ENCODE measurements around the gene CD72.
"Not testable (repeated sequence)": the region's sequence is repeated elsewhere in the genome, so short reads cannot be mapped to it uniquely, and the experiment has no call there.

CD72 gene

DNA sequence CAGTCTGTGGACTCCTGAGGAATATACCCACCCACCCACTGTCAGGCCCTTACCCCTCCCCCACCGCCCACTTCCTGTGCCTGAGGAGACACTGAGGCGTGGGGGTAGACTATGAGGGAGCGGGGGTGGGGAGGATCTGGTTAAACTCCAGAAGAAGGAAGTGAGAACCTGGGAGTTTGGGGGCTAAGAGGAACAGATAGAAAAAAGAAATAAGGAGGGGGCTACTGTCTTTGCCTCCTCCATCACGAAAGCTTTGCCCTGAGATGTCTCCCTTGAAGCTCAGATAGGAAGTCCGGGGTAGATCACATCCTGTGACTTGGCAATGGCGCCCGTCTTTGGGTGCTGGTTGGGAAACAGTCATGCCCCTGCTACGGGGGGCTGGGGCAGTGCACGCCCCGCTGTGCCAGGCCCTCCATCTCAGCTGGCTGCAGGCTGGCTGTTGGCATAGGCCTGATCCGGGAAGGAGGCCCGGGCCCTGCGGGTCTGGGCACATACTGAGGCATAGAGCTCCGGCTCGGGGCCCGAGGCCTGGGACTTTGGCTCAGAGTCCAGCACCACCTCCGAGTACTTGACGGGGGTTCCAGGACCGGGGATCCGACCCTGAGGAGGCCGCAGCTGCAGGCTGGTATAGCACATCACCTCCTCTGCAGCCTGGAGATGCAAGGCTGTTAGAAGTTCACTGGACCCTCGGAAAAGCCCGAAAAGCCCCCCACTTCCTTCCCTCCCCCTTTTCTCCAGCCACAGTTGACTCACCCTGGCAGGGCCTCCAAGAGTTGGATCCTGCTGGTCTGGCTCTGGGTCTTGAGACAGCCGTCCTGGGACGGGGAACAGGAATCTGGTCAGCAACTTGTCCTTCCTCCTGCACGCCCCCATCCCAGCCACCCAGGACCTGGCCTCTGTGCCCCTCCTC is 31.5 kb upstream of the CD72 start:
- DNase-seq (ENCODE audit: low read depth): no peak

DNA sequence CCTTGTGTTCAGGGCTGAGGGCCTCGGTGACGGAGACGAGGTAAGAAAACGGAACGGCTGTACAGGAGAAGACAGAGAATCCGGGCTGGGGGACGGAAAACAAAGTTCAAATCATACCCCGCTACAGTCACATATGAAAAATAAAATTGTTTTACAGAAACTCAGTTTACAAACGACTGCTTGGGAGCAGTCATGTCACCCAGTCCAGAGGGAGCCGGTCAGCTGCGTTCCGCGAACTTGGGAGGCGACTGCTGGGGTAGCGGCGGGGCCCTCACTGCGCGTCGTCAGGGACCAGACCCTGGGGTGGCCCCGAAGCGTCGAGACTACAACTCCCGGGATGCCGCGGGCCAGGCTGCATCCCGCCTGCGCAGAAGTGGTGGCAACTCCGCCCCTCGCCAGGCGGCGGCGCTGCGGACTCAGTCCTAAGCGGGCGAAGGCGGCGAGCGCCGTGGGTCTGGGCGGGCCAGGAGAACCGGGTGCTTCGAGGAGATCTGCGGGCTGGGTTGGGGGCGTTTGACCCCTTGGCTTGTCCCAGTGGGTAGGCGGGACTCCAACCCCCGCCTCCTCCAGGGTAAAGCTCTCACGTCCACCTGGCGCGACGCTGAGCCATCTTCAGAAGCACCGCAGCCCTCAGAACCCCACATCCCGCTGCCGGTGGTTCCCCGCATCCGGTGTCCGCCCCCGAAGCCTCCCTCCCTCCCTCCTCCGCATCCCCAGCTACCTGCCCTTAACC is 28.5 kb upstream of the CD72 start:
- no peak for DNase-seq (ENCODE audit: low read depth)

DNA sequence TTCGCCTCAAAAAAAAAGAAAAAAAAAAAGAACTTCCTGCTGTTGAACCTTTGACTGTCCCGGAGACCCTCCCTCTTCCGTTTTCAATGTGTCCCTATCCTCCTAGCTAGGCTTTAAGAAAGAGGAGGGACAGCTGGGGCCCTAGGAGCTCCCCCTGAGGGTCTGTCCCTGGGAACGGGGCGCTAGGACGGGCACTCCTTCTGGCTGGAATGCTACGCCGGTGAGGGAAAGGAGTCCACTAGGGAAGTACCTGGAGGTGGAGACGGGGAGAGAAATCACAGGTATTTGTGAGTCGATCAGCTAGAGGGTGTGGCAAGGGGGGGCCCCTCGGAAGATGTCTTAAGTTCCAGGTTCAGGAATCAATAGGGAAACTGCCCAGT is 27.9 kb upstream of the CD72 start:
- DNase-seq (ENCODE audit: low read depth): no peak

GRCh38 chr9:35645736-35646135 is 27.5 kb upstream of the CD72 start:
- not testable (repeated sequence) for DNase-seq (ENCODE audit: low read depth)

DNA sequence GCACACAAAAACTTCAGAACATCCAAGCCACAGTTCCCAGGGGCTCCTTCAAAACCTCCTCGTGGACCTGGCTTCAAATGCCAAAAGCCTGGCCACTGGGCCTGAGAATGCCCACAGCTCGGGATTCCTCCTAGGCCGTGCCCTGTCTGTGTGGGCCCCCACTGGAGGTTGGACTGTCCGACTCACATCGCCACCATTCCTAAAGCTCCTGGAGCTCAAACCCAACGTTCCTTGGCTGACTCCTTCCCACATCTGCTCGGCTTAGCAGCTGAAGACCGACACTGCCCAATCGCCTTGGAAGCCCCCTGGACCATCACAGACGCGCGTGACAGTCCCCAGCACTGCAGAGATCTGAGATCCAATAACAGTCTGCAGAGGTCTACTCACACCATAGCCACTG is 24.8 kb upstream of the CD72 start:
- no peak for DNase-seq (ENCODE audit: low read depth)

DNA sequence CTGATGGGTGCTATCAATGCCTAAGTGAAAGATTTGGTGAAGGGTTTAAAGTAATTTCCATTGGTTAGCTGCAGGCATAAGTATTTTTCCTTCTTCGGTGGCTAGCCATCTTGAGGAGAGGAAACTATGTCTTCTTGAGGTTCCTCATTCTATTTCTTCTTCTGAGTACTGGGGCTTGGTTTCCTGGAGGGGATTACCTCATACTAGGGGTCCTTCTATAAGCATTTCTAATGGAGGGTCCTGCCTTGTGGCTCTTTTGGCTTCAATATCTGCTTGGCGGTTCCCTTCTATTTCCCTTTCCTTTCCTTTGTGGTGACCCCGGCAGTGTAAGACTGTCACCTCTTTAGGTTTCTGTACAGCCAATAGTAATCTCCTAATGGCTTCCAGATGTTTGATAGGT is 23.3 kb upstream of the CD72 start:
- not testable (repeated sequence) for DNase-seq (ENCODE audit: low read depth)

GRCh38 chr9:35640431-35640830 is 22.2 kb upstream of the CD72 start:
- DNase-seq (ENCODE audit: low read depth): not testable (repeated sequence)

DNA sequence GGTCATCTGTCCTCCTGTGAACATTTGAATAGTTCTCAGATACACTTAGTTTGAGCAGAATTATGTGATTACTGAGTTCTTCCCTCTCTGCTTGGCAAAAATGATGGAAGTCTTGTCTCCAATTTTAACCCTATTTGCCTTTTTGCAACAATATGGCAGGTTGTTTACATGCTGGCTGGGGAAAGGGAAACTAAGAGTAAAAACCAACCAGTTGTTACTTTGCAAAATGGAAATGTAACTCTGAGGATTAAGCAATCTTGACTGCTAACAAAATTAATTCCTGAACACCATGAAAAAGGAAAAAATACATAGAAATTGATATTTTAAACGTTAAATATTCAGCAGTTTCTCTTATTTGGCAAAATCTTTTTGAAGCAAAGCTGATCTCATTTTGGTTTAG is 21.4 kb upstream of the CD72 start:
- no peak for DNase-seq (ENCODE audit: low read depth)

DNA sequence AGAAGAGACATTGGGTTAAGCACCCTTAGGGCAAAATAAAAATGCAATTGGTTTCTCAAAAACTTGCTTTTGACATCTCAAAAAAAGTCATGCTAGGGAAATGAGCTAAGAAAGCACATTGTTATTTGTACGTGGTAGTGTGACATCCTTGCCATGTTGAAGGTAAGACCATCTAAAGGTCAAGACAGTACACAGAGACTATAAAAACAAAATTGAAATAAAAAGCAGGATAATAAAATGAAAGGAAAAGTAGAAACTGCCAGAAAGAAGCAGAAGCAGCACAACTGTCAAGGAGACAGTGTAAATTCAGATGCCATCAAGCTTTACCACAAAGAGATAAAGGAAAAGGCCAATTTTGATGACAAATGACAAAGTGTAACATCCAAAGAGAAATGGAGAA is 21.0 kb upstream of the CD72 start:
- not testable (repeated sequence) for DNase-seq (ENCODE audit: low read depth)

GRCh38 chr9:35638751-35639150 is 20.5 kb upstream of the CD72 start:
- not testable (repeated sequence) for DNase-seq (ENCODE audit: low read depth)

- not testable (repeated sequence) for DNase-seq (ENCODE audit: low read depth)
These were observed 19.3 kb upstream of the CD72 start for GRCh38 chr9:35637427-35637955.

- DNase-seq (ENCODE audit: low read depth): not testable (repeated sequence)
These were observed 18.6 kb upstream of the CD72 start for GRCh38 chr9:35636877-35637246.

- no peak for DNase-seq (ENCODE audit: low read depth)
These were observed 18.1 kb upstream of the CD72 start for GRCh38 chr9:35636135-35636876.

DNA sequence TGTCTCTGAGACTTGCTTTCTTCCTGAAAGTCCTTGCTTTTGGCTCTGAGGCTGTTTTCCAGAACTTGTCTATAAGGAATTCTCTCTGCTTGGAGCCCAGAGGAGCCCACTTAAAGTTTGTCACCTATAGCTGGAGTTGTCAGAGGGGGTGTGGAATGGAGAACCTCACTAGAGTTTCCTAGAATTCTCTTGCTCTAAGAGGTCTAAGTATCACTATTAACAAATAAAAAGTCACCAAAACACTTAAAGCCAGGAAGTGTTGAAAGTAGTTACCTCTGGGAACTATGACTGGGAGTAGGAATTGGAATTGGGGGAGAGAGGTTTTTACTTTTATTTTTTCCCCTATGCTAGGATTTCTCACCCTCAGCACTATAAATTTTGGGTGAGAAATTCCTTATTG is 17.5 kb upstream of the CD72 start:
- no peak for DNase-seq (ENCODE audit: low read depth)

GRCh38 chr9:35629597-35629996 is 11.4 kb upstream of the CD72 start:
- no peak for DNase-seq (ENCODE audit: low read depth)

DNA sequence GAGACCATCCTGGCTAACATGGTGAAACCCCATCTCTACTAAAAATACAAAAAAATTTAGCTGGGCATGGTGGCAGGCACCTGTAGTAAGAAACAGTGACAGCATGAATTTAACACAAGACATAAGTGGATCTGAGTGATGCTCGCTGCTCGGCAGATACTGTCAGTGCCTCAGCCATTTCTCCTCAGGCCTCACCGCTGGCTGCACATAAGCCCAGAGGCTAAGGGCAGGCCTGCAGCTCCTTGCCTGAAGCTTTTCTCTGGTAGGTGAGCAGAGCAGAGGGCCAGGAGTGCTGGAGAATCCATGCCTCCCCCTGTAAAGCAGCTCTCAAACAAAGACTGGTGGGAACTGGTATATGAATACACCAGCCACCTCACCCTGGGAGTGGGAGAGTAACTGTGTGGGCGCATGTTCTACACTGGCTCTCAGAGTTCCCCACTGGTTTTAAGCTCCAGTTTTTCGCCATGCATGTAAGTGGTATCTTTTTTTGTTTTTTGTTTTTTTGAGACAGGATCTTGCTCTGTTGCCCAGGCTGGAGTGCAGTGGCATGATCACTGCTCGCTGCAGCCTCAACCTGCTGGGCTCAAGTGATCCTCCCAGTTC is 10.3 kb upstream of the CD72 start:
- no peak for DNase-seq (ENCODE audit: low read depth)

DNA sequence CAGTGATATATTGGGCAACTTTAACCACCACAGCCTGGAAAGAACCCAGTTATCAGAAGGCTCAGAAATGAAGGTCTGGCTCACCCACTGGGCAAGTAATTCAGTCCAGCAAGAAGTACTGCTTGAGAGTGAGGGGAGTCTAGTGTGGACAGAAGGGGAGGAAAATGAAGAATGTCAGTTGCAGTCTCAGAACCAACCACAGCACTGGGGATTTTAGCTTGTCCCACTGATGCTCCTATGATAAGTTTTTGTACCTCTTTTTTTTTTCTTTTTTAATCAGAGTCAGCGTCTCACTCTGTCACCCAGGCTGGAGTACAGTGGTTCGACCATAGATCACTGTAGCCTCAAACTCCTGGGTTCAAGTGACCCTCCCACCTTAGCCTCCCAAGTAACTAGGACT is 9.4 kb upstream of the CD72 start:
- DNase-seq (ENCODE audit: low read depth): no peak

GRCh38 chr9:35619800-35620158 is 1.6 kb upstream of the CD72 start:
- no peak for DNase-seq (ENCODE audit: low read depth)

DNA sequence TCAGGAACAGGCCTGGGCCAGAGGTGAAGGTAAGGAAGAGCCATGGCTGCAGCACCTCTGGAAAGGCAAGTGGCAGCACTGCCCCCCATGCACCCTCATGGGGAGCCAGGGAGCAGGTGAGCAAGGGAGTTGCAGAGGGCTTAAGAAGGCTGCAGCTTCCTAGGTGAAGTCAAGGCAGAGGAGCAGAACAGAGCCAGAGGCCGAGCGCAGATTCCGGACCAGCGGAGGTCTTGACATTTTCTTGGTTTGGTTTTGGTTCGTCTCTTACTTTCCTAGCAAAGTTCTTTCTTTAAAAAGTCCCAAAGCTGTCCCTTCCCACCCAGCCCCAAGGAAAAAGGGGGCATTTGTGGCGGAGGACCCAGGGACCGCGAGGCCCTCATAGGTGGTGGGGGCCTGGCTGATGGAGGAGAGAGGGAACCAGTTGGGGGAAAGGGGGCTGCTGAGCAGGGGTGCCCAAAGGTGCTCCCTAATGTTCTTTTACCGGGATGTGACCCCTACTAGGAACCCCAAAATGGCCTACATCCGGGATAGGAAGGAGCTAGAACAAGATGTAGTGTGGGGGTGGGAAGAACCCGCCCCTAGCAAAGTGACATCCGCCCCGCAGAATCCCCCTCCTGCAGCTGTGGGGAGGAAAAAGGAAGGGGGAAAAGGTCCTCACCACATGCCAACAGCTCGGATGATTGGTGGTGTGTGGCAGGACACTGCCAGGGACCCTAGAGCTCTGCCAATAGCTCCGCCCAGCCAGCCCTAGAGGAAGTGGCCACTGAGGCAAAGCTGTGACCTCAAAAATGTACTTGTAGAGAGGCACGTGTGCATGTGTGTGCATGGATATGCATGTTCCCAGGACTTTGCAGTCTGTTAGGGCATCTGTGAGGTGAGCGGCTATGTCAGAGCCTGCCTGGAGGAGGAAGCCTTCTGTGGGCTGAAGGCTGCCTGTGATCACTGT is 914 bp upstream of the CD72 start:
- DNase-seq (ENCODE audit: low read depth): no peak

GRCh38 chr9:35617548-35617947 is 665 bp downstream of the CD72 start:
- DNase-seq (ENCODE audit: low read depth): no peak
